Myocyte (in vitro differentiated cells): ENCODE data around the gene KRT77. TPM values are rescaled to one million over a fixed set of nuclear protein-coding genes. Genes with fewer than 3 reads are reported as not detected.
A peak's percentile ranks its signal among the peaks of the same experiment; 100 is the strongest.
"Not testable (repeated sequence)": the region's sequence is repeated elsewhere in the genome, so short reads cannot be mapped to it uniquely, and the experiment has no call there.

Experiments
- DNase-seq: peaks from one replicate; pipeline ENCODE4 v3.0.0-alpha.2; 2012; ENCODE audit warnings: low read depth
- polyA plus RNA-seq: library from polyadenylated mRNA; unstranded; fragments of >200 nt; gene quantifications from one replicate; pipeline ENCODE4 v1.2.1, GENCODE V29; 2012; ENCODE audit warnings: missing spikeins
- total RNA-seq: library from RNA; depleted of rRNA; stranded (reverse); fragments of >200 nt; gene quantifications from 2 replicates; pipeline ENCODE4 v1.2.3, GENCODE V29; 2014

KRT77 gene
- total RNA-seq: not detected in 2 replicates
- polyA plus RNA-seq: not detected

DNA sequence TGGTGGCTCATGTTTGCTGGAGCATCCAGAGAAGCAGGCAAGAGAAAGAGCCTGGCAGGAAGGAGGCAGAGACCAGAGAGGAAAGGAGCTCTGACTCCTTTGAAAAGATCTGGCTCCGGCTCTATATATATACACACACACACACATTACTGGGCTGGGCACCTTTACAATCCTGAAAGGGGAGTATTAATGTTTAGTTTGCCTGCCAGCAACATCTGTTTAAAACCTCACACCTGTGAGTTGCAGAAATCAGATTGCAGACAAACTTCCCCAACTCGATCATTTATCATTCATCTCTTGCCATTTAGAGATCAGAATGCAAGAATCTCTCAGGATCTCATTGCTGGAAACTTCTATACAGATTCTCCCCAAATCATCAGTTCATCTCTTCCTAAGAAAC, at the start of gene KRT77:
Gene KRT77, minus strand, starts transcription at position 101 of the 400 bp plus-strand sequence. Its CDS starts 90 bp downstream, at position 11.
- no peak for DNase-seq

DNA sequence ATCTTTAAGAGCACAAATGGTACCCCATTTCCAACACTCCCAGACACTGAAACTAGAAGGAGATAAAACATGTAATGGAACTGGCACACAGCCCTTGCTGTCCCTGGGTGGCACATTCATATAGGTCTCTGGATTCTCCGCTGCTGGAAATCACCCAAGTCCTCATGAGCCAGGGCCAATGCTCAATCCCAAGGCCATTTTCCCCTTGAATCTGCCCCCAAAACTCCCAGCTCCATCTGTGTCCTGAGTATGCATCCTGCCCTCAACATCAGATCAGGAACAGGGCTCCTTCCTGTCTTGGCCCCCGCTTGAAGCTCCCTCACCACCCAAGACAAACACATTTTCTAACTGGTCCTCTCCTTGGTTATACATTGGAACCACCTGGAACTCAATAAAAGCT, 49.2 kb upstream of the KRT77 start:
- DNase-seq: no peak

DNA sequence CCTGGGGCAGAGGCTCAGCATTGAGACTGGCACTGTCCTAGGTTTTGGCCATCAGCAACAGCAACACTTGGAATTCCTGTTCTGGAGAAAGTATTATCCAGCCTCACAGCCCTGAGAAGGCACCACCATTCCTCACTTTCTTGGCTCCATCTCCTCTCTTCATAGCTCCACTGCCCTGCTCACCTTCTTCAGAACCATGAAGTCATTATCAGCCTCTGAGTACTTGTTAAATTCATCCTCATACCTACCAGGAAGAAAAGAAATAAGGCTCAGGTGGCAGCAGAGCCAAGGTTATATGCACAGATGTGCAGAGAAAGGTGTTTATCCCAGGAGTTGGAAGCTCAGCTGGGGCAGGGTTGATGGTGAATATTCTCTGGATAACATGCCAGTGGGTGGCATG, 48.5 kb upstream of the KRT77 start:
- DNase-seq: no peak

DNA sequence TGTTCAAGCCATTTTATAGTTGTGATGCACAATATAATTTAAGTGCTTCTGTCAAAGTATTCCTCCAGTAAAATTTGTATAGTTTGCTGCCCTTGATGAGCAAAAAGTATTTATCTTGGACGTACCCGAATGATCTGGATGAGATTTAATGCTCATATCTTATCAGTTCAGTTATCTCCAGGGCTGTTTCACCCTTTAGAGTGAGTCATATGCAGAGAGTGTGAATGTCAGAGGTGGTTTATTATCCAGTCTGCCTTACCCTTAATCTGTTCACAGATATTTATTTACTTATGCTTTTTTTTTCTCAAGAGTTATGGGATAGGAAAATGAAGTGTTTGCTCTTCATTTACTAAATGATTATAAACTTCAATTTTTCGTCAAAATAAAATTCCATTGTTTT, 47.2 kb upstream of the KRT77 start:
- not testable (repeated sequence) for DNase-seq

DNA sequence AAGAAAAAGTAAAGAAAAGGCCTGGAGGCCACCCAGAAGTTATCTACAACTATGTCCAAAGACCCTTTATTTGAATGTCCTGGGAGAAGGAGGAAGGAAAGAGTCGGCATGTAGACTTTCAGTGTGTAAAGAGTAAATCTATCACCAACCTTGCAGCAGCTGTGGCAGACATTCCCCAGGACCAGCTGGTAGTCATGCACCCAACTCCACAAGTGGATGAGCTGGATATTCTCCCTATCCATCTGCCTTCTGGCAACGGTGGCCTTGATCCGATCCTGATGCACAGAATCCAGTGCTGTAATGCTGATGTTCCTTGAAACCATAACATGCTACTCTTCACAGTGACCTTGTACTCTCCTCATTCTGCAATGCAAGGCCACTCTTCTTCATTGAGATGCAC, 46.5 kb upstream of the KRT77 start:
- DNase-seq: no peak

DNA sequence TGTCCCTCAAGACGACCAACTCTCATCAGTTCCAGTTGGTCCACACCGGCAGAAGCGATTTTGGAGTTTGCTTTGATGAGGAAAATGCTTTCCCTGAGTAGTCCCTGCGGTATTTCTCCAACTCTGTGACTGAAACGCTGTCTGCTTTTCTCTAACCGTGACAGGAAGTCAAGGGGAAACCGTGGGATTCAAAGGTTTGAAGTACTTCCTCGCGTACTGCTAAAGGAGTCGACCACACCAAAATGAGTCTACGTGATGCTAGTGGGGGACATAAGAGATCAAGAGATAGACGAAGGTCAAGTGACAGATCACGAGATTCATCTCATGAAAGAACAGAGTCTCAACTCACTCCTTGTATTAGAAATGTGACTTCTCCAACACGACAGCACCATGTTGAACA, 45.3 kb upstream of the KRT77 start:
- no peak for DNase-seq

DNA sequence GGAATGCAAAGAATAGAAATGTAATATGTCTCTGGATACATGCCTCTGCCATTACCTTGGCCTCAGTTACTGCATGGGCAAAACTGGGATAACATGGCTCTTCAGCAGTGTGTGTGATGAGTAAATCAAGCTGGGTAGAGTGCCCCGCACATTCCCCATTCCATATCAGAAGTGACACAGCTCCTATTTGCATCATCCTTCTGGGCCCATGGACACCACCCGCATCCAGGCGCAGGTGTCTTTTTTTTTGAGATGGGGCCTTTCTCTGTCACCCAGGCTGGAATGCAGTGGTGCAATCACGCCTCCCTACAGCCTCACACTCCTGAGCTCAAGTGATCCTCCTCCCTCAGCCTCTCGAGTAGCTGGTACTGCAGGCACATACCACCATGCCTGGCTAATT, 42.2 kb upstream of the KRT77 start:
- DNase-seq: no peak

DNA sequence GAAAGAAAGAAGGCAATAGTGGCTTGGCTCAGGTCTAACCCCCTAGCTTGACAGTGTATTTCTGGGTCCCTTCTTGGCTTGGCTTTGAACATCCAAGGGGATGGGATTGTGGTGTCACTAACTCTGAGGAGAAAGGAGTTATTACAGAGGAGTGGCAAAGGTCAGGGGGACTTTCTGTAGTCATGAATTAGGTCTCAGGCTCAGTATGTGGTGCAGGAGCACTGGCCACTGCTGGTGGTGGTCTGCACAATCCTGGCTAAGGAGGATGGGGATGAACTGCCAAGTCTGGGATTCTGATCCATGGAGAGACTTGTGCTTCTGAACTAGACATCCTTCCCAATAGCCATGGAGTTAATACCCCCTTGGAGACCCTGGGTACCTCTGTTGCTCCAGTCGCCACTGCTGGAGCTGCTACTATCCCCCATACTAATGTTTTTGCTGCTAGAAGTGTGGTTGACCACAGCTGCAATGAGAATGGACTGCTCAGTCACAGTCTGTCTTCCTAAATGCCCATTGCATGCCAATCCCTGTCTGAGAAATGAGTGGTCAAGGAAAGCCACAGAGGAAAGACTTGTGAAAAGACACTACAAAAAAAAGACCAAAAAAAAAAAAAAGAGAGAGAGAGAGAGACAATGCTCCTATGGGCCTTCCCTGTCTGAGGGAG, 41.3 kb upstream of the KRT77 start:
- no peak for DNase-seq

DNA sequence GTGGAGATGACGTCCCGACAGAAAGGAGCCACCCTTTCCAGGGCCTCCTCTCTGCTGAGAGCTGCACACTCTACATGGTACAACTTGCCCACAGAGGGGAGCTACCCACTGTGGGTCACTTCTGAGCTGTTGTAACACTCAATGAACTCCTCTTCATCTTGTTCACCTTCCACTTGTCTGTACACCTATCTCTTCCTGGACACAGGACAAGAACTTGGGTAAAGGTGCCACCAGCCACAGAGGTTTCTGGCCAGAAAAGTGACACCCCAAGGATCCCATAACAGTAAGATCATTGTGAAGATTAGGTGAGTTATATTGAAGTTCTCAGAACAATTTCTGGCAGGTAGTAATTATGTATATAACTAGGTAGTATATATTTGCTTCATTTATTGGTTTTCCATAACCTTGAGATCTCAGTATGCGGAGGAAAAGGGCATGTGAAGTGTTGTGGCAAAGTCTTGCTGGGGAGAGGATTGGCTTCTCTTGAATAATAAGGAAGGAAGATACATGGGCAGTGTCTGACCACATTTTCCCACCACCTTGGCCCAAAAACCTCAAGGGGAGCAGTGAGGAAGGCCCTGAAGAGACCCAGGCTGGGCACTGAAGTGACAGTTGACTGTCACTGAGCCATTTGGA, 39.6 kb upstream of the KRT77 start:
- DNase-seq: no peak

DNA sequence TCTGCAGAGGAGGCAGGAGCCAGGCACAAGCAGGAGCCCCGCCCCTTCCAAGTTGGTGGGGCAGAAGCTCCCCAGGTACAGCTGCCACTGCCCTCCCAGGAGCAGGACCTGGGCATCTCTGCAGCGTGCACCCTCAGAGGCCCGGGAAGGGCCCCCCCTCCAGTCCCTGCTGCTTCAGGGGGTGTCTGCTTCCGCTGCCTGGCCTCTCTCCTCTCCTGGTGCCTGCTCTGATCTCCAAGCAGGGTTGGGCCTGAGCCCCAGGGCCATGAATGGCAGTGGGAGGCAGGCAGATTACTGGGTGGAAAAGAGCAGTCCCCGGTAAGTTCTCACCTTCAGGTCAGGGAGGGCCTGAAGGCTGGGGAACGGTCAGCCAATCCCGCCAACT, 38.9 kb upstream of the KRT77 start:
- no peak for DNase-seq

DNA sequence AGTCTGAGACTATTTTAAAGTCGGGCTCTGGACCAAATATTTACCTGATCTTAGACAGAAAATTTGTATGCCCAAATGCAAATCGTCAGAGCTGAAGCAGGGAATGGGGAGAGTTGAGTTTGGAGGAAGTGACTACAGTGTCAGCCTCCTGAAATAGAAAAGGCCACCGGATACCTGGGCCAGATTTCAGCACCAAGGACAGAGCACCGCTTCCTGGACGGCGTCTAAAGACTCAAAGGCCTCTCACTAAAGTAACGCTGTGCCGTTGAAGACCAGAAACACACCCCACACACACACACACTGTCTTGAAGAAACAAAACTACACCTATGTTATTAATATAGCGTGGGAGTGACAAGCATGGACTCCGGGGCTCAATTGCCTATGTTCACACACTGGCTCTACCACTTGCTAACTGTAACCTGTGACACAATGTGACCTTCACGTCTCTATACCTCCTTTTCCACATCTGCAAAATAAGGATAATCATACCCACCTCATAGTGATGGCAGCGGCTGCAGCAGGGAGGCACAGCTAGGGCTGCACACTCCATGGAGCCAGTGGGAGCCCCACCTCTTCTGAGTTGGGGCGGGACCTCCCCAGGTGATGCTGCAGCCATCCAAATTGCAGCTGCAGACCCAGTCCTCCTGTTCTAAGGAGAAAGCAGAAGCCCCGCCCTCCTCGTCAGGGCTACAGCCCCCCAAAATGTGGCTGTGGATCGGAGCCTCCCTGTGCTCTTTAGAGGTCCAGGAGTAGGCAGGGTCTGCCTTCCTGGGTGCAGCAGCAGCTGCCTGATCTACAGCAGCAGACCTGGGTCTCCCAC, 38.3 kb upstream of the KRT77 start:
- peak; percentile 70 for DNase-seq

DNA sequence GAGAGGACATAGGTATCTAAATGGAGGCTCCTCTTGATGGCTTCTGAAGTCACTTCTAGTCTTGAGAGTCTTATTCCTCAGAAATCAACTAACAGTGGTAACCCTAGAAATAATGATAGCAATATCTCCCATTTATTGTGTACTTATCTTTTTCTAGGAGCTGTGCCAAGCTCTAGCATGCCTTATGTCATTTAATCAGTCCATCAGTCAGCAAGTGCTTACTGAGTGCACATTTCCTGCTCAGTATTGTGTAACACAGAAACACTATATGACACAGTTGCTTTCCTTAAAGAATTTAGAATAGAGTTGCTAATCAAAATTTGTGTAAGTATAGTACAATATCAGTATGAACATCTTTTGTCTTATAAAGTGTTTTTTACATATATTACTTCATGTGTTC, 37.3 kb upstream of the KRT77 start:
- no peak for DNase-seq

DNA sequence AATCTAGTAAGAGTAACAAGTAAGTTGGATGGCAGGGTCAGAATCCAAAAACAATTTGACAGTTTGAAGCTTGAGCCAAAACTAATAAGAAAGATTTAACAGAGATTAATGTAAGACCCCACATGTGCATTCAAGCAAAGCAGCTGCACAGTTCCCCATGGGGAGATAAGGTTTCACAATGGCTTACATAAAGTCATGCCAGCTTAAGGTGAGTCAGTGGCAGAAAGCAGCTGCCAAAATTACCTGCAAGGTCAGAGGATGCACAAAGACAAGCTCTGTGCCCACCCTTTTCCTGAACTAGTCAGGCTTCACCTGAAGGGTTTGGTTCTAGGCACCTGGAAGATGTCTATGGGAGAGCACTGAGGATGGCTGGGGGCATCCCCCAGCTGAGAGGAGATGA, 36.6 kb upstream of the KRT77 start:
- no peak for DNase-seq

DNA sequence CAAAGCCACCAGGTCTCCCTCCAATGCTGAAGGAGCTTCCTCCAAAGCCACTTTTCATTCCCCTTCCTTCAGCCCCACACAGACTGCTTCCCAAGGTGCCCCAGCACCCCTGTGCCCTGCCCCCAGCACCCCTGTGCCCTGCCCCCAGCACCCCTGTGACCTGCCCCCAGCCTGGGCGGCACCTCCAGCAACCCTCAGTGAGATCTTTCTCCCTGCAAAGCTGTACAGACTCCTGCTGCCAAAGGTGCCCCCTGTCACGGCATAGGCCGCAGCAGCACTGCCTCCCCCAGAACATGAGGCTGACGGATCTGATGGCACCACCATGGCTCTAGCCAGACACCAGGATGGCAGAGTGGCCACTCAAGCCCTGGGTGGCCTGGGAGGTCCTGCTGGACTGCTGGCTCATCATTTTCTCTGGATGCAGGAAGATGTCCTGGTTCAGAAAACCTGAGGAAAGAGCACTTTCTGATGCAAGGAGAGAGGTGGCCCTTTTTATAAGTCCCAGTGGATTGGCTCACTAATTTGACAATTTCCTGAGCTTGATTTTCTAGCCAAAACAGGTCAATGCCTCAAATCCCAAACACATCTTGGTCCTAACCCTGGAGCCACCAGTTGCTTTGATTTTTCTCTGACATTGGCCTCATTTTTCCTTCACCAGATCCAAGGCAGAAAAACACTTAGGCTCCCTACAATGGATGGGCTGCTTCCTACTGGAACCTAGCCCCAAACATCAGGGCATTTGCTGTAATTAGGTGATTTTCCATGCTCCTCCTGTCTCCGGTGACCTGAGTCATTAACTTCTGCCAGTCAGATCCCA, 32.7 kb upstream of the KRT77 start:
- DNase-seq: no peak

DNA sequence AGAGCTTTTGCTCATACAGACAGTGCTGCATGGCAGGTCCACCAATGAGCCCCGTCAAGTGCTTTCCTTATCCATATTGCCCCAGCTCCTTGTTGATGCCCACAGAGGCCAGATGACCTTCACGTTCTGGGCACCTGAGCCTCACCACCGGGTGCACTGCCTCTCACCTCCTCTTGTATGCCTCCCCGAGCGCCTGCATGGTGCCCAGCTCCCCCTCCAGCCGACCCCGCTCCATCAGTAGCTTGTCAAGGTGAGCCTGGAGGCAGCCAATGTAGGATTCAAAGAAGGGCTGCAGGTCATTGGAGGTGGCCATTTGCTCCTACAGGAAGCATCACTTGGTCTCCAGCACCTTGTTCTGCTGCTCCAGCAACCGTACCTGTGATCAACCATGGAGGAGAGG, 31.8 kb upstream of the KRT77 start:
- DNase-seq: no peak

DNA sequence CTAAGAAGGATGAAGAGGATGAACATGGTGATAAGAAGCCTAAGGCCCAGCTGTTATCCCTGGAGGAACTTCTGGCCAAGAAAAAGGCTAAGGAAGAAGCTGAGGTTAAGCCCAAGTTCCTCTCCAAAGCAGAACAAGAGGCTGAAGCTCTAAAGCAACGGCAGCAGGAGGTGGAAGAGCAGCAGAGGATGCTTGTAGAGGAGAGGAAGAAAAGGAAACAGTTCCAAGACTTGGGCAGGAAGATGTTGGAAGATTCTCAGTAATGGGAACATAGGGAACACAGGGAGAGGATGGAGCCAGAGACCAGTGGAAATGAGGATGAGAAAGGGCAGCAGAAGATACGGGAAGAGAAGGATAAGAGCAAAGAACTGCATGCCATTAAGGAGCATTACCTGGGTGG, 27.5 kb upstream of the KRT77 start:
- no peak for DNase-seq

DNA sequence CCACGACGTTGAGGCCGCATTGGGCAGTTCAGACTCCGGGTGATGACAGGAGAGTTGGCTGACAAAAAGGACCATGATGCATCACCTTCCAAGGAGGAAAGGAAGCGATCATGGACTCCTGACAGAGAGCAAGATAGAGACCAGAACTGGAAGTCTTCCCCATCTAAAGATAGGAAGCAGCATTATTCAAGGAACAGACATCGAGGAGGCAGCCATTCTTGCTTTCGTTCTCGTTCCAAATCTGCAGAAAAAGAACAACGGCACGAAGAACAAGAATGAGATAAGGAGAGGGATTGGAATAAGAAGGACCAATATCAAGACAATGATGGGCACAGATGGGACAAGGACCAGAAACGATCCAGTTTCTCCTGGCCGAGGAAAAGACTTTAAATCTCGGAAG, 27.1 kb upstream of the KRT77 start:
- DNase-seq: no peak

DNA sequence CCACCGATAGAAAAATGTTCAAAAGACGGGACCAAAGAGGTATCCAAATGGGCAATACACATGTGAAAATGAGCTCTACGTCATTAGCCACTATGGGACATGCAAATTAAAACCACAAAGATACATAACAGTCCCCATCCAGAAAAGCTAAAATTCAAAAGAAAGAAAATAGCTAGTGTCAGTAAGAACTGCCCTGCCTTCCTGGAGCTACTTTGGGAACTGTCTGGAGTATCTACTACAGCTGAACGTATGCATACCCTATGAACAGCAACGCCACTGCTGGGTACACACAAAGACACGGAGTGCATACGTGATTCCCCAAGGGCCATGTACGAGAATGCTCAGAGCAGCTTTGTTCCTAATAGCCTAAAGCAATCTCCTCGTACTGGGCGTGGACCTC, 25.8 kb upstream of the KRT77 start:
- no peak for DNase-seq

DNA sequence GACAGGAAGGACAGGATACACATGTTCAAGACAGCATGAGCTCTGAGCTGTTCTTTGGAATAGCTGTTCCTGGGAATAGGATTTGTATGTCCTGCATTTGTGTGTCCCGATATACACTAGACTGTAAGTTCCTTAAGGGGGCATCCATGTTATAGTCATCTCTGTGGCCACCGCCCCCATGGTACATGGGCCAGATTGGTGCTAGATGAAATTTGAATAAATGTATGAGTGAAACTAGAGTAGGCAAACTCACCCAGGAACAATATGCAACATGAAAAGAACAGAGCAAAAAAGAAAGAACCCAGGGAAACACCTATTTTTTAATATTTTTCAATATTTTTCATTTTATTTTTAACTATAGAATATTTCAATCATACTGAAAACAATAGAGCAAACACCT, 25.1 kb upstream of the KRT77 start:
- no peak for DNase-seq

DNA sequence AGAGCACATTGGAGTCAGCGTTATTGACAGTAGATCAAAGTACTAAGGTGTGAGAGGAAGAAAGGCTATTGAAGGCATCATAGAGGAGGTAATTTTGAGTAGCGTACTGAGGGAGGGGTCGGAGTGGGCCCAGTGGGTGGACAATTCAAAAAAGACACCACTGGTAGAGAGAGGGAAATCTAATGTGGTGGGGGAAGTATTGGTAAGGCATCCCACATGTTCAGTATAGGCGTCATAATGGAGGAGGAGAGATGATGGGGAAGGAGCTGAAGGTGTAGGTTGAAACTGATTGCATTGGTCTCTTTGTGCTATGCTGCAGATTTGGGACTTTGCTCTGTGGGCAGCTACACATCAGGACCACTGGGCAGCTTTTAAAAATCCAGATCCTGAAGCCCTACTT, 23.7 kb upstream of the KRT77 start:
- DNase-seq: no peak

DNA sequence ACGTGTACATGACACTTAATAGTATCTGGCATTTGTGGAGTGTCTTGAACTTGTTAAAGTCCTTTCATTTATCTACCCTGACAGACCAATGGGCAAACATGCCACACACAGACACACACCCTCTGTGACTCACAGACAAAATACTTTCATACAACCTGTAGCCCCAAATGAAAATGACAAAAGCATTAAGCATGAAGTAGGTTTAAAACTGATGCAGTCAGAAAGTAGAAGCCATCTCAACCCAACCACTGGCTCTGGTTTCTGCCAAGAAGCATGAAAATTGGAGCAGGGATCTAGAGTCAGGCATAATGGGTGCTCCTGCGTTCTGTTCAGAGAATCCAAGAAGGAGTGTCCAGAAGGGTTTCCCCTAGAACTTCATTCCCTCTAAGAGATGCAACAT, 23.1 kb upstream of the KRT77 start:
- DNase-seq: no peak

DNA sequence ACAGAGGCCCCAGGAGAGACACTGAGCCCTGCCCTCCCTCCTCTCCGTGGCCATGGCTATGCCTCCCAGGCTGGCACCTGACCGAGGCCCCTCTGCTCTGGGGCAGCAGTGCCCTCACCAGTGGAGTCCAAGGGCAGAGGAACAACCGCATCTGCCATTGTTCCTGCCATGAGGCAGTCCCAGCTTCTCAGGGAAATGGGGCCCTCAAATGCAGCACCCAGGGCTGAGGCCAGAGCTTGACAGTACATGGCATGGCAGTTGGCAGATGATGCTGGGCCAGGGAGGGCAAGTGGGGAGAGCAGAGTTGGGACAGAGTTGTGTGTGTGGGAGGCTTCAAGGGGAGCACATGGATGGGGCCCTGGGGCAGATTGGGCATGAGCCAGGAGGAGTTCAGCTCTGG, 21.1 kb upstream of the KRT77 start:
- DNase-seq: no peak
